Activated CD4-positive, alpha-beta T cell treated with anti-CD3 and anti-CD28 coated beads for 4 hours (primary cell): ENCODE results near the gene DRD4.
"Not testable (repeated sequence)": the region's sequence is repeated elsewhere in the genome, so short reads cannot be mapped to it uniquely, and the experiment has no call there.

Source experiments
- DNase-seq, 2 donors: peaks; one replicate each; pipeline ENCODE4 v3.0.0-alpha.2; 2020

DRD4 gene

DNA sequence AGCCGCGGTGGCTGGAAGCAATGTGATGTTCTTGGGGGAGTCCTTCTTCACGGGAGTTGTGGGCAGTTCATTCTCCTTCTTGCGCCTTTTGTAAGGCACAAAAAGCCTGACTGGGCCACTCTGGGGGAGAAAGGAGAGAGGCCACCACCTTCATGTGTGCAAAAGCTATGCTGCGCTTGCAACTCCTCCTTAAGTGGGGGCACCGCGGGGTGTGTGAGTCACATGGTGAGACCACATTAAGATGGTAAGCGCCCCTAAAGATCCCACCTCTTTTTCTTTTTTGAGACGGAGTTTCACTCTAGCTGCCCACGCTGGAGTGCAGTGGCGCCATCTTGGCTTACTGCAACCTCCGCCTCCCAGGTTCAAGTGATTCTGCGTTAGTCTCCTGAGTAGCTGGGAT lies 43.9 kb downstream of the DRD4 start:
- no peak for DNase-seq

DNA sequence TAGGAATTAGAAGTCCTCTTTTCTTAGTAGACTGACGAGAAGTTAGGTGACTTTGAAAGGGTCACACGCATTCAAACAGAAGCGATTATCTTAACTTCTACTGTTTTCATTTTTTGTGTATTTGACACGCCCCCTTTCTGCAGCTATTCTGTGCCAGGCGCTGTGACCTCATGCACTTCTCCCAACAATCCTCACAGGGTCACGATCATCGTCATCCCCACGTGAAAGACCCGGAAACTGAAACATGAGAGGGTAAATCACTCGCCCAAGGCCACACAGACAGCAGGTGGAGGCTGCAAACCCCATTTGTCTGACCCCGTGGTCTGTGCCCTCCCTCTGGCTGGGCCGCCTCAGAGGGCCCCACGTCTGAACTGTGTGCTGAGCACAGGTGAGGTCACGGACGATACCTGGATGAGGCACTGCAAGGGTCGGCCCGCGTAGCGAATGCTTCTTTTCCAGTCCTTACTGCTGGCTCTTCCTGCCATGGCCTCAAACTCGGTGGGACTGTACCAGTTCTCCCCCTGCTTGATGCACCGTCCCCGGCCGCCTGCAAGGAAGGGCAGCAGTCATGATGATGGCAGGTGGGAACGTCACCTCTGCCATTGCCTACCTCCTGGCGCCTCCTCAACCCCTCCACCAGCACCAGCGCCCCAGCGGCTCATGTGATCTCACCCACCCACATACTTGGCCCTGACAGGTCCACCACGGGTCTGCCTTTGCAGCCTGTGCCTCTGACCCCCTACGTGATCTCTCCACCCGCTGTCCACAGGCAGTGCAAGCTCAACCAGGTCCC lies 49.6 kb downstream of the DRD4 start:
- DNase-seq, result no peak

DNA sequence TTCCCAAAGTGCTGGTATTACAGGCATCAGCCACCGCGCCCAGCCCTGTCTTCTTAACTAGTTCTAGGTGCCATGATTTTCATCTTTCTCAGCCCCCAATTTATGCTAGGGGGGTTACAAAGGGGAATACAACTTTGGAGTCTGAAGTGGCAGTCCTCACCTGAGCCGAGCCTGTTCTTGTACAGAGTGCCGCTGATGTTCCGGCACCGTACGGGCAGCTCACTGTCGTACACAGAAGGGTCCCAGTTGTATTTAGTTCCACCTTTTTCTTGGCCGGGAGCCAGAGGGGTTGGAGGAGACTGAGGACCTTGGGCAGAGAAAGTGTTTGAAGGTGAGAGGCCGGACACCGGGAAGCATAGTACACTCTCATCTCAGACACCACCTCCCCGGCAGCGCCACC lies 50.7 kb downstream of the DRD4 start:
- no peak for DNase-seq

DNA sequence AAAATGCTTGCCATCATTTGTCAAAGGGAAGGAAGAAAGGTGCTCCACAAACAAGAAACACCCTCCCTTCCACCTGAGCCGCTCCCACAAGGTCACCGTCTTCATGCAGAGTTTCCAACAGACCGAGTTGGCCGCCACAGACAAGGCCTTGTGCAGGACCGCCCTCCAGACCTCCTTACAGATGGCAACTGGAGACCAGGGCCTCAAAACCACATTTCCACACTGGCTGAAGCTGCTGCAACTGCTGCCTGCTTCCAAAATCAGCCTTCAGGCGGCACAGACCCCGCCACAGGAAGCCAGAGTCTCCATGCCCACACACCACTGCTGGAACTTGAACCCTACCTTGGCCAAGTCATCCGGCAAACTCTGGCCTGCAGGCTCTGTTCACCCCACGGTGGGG lies 51.6 kb downstream of the DRD4 start:
- no peak for DNase-seq

DNA sequence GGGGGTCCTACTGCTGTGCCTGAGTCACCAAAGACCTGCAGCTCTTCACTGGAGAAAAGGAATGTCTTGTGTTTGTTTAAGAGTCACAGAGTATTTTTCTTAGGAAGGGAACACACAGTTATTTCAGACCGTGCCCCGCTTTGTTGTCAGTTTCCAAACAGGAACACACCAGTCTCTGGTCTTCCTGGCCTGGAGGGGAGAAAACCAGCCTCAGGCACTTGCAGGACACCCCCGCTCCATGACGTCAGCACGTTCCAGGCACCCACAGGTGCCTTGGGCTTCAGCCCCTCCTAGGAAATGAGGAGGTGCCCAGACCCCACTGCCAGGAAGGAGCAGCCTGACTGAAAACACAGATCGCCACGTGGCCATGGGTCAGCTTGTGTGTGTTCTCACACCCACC lies 52.6 kb downstream of the DRD4 start:
- no peak for DNase-seq

DNA sequence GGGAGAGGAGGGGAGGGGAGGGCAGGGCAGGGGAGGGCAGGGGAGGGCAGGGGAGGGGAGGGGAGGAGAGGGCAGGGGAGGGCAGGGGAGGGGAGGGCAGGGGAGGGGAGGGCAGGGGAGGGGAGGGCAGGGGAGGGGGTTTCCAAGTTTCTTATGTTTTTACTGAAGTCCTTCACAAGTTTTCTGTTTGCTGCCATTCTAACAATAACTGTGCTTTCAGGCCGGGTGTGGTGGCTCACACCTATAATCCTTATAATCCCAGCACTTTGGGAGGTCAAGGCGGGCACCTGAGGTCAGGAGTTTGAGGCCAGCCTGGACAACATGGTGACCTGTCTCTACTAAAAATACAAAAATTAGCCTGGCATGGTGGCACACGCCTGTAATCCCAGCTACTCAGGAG lies 53.2 kb downstream of the DRD4 start:
- DNase-seq, result not testable (repeated sequence)
